HAP-1 (cell line): ENCODE data around the gene PLEKHB2.
"Not testable (repeated sequence)": the region's sequence is repeated elsewhere in the genome, so short reads cannot be mapped to it uniquely, and the experiment has no call there.

Source experiments
- DNase-seq, 2 experiments: peaks; one replicate each; pipeline ENCODE4 v3.0.0-alpha.2; 2016 to 2020; ENCODE audit warnings: low spot score in 2 of 2
- H3K27me3 ChIP-seq: fragments of 250-450 bp; sonication (Bioruptor Pico); 2 replicates; pipeline ENCODE4 v1.5.1; 2020; ENCODE audit warnings: low read depth, mild to moderate bottlenecking, moderate library complexity
- H3K36me3 ChIP-seq: fragments of 250-450 bp; sonication (Bioruptor Pico); replicated peaks from 2 replicates; pipeline ENCODE4 v1.5.1; 2020; ENCODE audit warnings: mild to moderate bottlenecking
- H3K4me1 ChIP-seq: fragments of 250-450 bp; sonication (Bioruptor Pico); 2 replicates; pipeline ENCODE4 v1.5.1; 2020; ENCODE audit warnings: mild to moderate bottlenecking
- H3K4me3 ChIP-seq: fragments of 250-450 bp; sonication (Bioruptor Pico); 2 replicates; pipeline ENCODE4 v1.5.1; 2020; ENCODE audit warnings: mild to moderate bottlenecking, moderate library complexity
- H3K9me3 ChIP-seq: fragments of 250-450 bp; sonication (Bioruptor Pico); 2 replicates; pipeline ENCODE4 v1.5.1; 2020; ENCODE audit warnings: mild to moderate bottlenecking, moderate library complexity
- in situ Hi-C: fragments of 300-500 bp; cut with MboI; formaldehyde crosslinking; loops from 3 replicates; pipeline ENCODE4 v1.14.3; 2020; ENCODE audit warnings: low sequenced_read_pairs, inconsistent platforms, mixed read lengths

PLEKHB2 gene

GRCh38 chr2:131154647-131155046 is 49.5 kb downstream of the PLEKHB2 start:
- Histone ChIP-seq H3K27me3 (no peaks in the 10 kb centered on the region), H3K4me1 (no peaks in the 10 kb centered on the region), H3K36me3 (peaks cover 4% of the 10 kb centered on the region; the same call in 1 of the 2 replicates), H3K9me3 (no peaks in the 10 kb centered on the region), H3K4me3 (no peak overlapping the region)
- no peak for DNase-seq
- in situ Hi-C loops: loop anchor here (25.0 kb wide), 1 partner anchor 183 kb away; no protein-coding TSS in a partner anchor

GRCh38 chr2:131155208-131155855 is 50.2 kb downstream of the PLEKHB2 start:
- no peak for DNase-seq
- no peak overlapping the region for H3K4me3 ChIP-seq
- H3K4me1 ChIP-seq: no peaks in the 10 kb centered on the region
- H3K9me3 ChIP-seq: no peaks in the 10 kb centered on the region
- no peaks in the 10 kb centered on the region for H3K36me3 ChIP-seq
- no peaks in the 10 kb centered on the region for H3K27me3 ChIP-seq
- in situ Hi-C loops: loop anchor here (25.0 kb wide), 1 partner anchor 182 kb away; no protein-coding TSS in a partner anchor

- no peaks in the 10 kb centered on the region for H3K27me3 ChIP-seq
- no peaks in the 10 kb centered on the region for H3K4me1 ChIP-seq
- no peaks in the 10 kb centered on the region for H3K36me3 ChIP-seq
- no peak for DNase-seq
- in situ Hi-C loops: loop anchor here (25.0 kb wide), 1 partner anchor 181 kb away; no protein-coding TSS in a partner anchor
- H3K9me3 ChIP-seq: no peaks in the 10 kb centered on the region
- no peak overlapping the region for H3K4me3 ChIP-seq
These were observed 51.5 kb downstream of the PLEKHB2 start for GRCh38 chr2:131156452-131157149.

GRCh38 chr2:131165562-131165961 is 60.4 kb downstream of the PLEKHB2 start:
- not testable (repeated sequence) for H3K9me3 ChIP-seq, H3K27me3 ChIP-seq, H3K36me3 ChIP-seq, H3K4me1 ChIP-seq, DNase-seq, H3K4me3 ChIP-seq
- in situ Hi-C loops: loop anchor here (25.0 kb wide), 1 partner anchor 172 kb away; no protein-coding TSS in a partner anchor

- no peak for DNase-seq
- Histone ChIP-seq H3K9me3 (no peaks in the 10 kb centered on the region), H3K4me3 (no peak overlapping the region), H3K4me1 (no peaks in the 10 kb centered on the region), H3K27me3 (no peaks in the 10 kb centered on the region), H3K36me3 (no peaks in the 10 kb centered on the region)
- in situ Hi-C loops: loop anchor here (25.0 kb wide), 1 partner anchor 169 kb away; no protein-coding TSS in a partner anchor
These were observed 63.4 kb downstream of the PLEKHB2 start for GRCh38 chr2:131168538-131168937.

- in situ Hi-C loops, H3K36me3 ChIP-seq, H3K4me1 ChIP-seq, H3K4me3 ChIP-seq, DNase-seq, H3K9me3 ChIP-seq, H3K27me3 ChIP-seq: not testable (repeated sequence)
These were observed 72.9 kb downstream of the PLEKHB2 start for GRCh38 chr2:131178050-131178449.

GRCh38 chr2:131178721-131179418 is 73.7 kb downstream of the PLEKHB2 start:
- H3K4me1 ChIP-seq, H3K4me3 ChIP-seq, H3K9me3 ChIP-seq, H3K27me3 ChIP-seq, H3K36me3 ChIP-seq, DNase-seq, in situ Hi-C loops: not testable (repeated sequence)

- H3K9me3 ChIP-seq, H3K27me3 ChIP-seq, DNase-seq, in situ Hi-C loops, H3K4me3 ChIP-seq, H3K4me1 ChIP-seq, H3K36me3 ChIP-seq: not testable (repeated sequence)
These were observed 76.3 kb downstream of the PLEKHB2 start for GRCh38 chr2:131181451-131181850.

- H3K36me3 ChIP-seq, H3K4me1 ChIP-seq, H3K4me3 ChIP-seq, H3K9me3 ChIP-seq, DNase-seq, in situ Hi-C loops, H3K27me3 ChIP-seq: not testable (repeated sequence)
These were observed 88.3 kb downstream of the PLEKHB2 start for GRCh38 chr2:131193421-131193820.

GRCh38 chr2:131196186-131196585 is 91.0 kb downstream of the PLEKHB2 start:
- H3K4me1 ChIP-seq, H3K36me3 ChIP-seq, DNase-seq, H3K4me3 ChIP-seq, in situ Hi-C loops, H3K9me3 ChIP-seq, H3K27me3 ChIP-seq: not testable (repeated sequence)
